Left ventricle myocardium inferior (tissue), 1 donor: ENCODE measurements around the gene MVB12B. TPM values are rescaled to one million over a fixed set of nuclear protein-coding genes. Genes with fewer than 3 reads are reported as not detected.

Experiments
- DNase-seq: peaks from one replicate; pipeline ENCODE4 v3.0.0-alpha.2; 2020
- H3K27ac ChIP-seq: fragments of 200-600 bp; replicated peaks from 2 replicates; pipeline ENCODE4 v1.8.0; 2021
- H3K27me3 ChIP-seq: fragments of 200-600 bp; 2 replicates; pipeline ENCODE4 v1.8.0; 2021; ENCODE audit warnings: low read depth
- H3K36me3 ChIP-seq: fragments of 200-600 bp; 2 replicates; pipeline ENCODE4 v1.8.0; 2021
- H3K4me1 ChIP-seq: fragments of 200-600 bp; 2 replicates; pipeline ENCODE4 v1.8.0; 2021
- H3K4me3 ChIP-seq: fragments of 200-600 bp; 2 replicates; pipeline ENCODE4 v1.8.0; 2021; ENCODE audit warnings: mild to moderate bottlenecking, moderate library complexity
- H3K9me3 ChIP-seq: fragments of 200-600 bp; replicated peaks from 2 replicates; pipeline ENCODE4 v1.8.0; 2021
- intact Hi-C: fragments of 100-400 bp; cut with micrococcal nuclease; formaldehyde crosslinking; loops from one replicate; pipeline ENCODE4 v1.11.0; 2022
- total RNA-seq: library from RNA; stranded (reverse); fragmentation: NEBNext Ultra II Directional; extraction: Animal tissue kit (Norgen Biotek cat#: 25700); gene quantifications from one replicate; pipeline ENCODE4 v1.2.1, GENCODE V29; 2021
- TF ChIP-seq, protein P1 (sequence below): fragments of 200-600 bp; IDR thresholded peaks from 2 replicates; pipeline ENCODE4 v1.8.0; 2021; ENCODE audit warnings: antibody characterized with exemption, mild to moderate bottlenecking, borderline replicate concordance
- donor health status: DM: no; HTN: yes; CAD: no; lungs with severe emphysema.

Gene MVB12B
- total RNA-seq, 1 donor from 2014 or later, result 11.2 TPM

- H3K27me3 ChIP-seq, result no peaks in the 10 kb centered on the region
- H3K9me3 ChIP-seq, result no peaks in the 10 kb centered on the region
- intact Hi-C loops, result no loop called here
- TF ChIP-seq, protein P1, sequence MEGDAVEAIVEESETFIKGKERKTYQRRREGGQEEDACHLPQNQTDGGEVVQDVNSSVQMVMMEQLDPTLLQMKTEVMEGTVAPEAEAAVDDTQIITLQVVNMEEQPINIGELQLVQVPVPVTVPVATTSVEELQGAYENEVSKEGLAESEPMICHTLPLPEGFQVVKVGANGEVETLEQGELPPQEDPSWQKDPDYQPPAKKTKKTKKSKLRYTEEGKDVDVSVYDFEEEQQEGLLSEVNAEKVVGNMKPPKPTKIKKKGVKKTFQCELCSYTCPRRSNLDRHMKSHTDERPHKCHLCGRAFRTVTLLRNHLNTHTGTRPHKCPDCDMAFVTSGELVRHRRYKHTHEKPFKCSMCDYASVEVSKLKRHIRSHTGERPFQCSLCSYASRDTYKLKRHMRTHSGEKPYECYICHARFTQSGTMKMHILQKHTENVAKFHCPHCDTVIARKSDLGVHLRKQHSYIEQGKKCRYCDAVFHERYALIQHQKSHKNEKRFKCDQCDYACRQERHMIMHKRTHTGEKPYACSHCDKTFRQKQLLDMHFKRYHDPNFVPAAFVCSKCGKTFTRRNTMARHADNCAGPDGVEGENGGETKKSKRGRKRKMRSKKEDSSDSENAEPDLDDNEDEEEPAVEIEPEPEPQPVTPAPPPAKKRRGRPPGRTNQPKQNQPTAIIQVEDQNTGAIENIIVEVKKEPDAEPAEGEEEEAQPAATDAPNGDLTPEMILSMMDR, result no peak
- peaks cover 4% of the 10 kb centered on the region for H3K4me1 ChIP-seq
- H3K36me3 ChIP-seq, result peaks cover 5% of the 10 kb centered on the region
- no peak for DNase-seq
- no peak overlapping the region for H3K4me3 ChIP-seq
- no peak overlapping the region for H3K27ac ChIP-seq
These were observed 139.3 kb downstream of the MVB12B start for GRCh38 chr9:126465977-126466376.

DNA sequence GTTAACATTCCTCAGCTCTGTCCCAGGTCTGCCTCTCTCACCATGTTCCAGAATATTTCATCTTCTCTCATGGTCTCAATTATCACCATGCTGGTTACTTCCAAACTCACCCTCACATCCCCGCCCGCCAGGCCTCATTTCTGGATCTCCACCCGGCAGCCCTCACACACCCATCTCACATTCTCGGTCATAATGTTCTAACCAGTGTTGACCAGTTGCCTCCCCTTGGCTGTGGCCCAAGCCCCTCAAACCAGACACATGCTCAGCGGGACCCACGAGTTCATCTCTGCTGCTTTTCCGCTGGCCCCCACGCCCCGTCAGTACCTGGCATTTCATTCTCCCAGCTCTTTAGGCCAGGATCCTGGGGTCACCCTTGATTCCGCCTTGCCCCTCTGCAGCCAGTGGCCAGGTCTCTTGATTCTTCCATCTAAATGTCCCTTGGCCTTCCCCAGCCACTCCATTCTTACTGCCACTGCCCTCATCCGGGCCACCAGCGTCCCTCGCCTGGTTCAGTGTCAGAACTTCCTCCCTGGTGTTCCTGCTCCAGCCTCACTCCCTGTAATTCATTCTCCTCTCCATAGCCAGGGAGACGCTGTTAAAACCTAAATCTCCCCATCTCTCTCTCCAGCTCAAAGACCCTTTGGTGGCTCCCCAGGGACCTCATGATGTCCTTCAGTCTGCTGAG is 141.7 kb downstream of the MVB12B start:
- Histone ChIP-seq H3K36me3 (peaks cover 5% of the 10 kb centered on the region), H3K27ac (no peak overlapping the region), H3K4me1 (peaks cover 4% of the 10 kb centered on the region), H3K9me3 (no peaks in the 10 kb centered on the region), H3K27me3 (no peaks in the 10 kb centered on the region), H3K4me3 (no peak overlapping the region)
- intact Hi-C loops, result no loop called here
- no peak for DNase-seq
- TF ChIP-seq, protein P1, result no peak

DNA sequence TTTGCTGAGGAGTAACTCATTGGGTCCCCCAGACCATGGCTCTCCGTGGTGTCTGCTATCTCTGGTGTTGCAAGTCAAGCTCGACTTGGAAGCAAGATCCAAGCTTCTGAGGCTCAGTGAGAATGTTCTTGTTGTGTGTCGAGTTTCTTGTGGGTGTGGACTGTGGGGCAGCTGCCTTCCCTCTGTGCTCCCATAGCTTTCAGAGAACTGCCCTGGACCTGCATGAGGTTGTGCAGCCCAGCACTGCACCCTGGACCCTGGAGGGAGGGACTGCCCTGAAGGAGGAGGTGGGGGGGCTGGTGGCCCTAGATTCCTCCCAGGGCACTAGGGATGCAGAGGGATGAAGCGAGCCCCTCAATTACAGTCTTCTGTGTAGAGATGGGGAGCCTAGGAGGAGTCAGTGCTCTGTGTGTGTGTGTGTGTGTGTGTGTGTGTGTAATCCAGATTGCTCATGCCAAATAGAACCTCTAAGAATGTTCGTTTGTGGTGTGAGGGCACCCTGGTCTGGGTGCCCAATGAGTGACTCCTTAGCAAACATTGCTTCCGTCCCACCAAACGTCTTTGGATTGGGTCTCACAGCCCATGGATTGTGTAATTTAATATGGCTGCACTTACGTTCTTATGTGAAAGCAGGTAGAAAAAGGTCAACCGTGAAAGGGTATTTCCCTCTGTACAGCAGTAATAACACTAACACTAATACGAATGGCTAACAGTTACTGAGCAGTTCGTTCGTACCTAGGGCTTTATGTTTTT is 143.8 kb downstream of the MVB12B start:
- intact Hi-C loops, result no loop called here
- peaks cover 4% of the 10 kb centered on the region for H3K4me1 ChIP-seq
- no peaks in the 10 kb centered on the region for H3K27me3 ChIP-seq
- H3K36me3 ChIP-seq, result peaks cover 5% of the 10 kb centered on the region
- H3K9me3 ChIP-seq, result no peaks in the 10 kb centered on the region
- TF ChIP-seq, protein P1, result no peak
- no peak overlapping the region for H3K4me3 ChIP-seq
- no peak for DNase-seq
- H3K27ac ChIP-seq, result no peak overlapping the region

- DNase-seq, result peak; percentile 67
- H3K9me3 ChIP-seq, result no peaks in the 10 kb centered on the region
- peaks cover 4% of the 10 kb centered on the region for H3K4me1 ChIP-seq
- no peak overlapping the region for H3K4me3 ChIP-seq
- no peaks in the 10 kb centered on the region for H3K27me3 ChIP-seq
- peaks cover 5% of the 10 kb centered on the region for H3K36me3 ChIP-seq
- TF ChIP-seq, protein P1, result no peak
- intact Hi-C loops, result no loop called here
- peak overlapping the region; percentile 30 for H3K27ac ChIP-seq
These were observed 144.5 kb downstream of the MVB12B start for GRCh38 chr9:126471084-126471624.

GRCh38 chr9:126472198-126472947 is 145.7 kb downstream of the MVB12B start:
- Histone ChIP-seq H3K4me1 (peaks cover 4% of the 10 kb centered on the region), H3K36me3 (peaks cover 5% of the 10 kb centered on the region), H3K27ac (no peak overlapping the region), H3K27me3 (no peaks in the 10 kb centered on the region), H3K4me3 (no peak overlapping the region), H3K9me3 (no peaks in the 10 kb centered on the region)
- TF ChIP-seq, protein P1, result no peak
- intact Hi-C loops, result no loop called here
- no peak for DNase-seq
